D341Med (cell line): ENCODE results near the gene PTPRJ.

Source experiments
- DNase-seq: peaks from one replicate; pipeline ENCODE4 v3.0.0; 2012; ENCODE audit warnings: low spot score

The PTPRJ gene

GRCh38 chr11:47969401-47969800 is 11.0 kb upstream of the PTPRJ start:
- DNase-seq, result no peak

DNA sequence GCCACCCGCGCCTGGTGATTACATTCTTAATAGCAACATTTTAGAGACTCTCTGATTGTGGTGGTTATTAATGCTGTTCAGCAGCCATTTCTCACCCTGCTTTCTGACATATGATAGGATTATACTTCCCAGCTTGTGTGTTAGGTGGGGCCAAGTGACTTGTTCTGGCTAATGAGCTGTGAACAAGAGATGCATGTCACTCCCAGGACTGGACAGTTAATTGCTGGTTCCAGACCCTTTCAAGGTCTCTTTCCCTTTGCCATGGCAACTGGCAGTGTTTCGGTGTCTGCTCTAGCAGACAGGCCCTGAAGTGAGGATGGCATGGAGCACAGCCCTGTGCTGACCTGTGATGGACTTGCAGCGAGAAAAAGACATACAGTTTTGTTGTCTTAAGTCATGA is 8.9 kb upstream of the PTPRJ start:
- DNase-seq, result no peak

- no peak for DNase-seq
Measured at GRCh38 chr11:47973173-47973572, 7.2 kb upstream of the PTPRJ start.

DNA sequence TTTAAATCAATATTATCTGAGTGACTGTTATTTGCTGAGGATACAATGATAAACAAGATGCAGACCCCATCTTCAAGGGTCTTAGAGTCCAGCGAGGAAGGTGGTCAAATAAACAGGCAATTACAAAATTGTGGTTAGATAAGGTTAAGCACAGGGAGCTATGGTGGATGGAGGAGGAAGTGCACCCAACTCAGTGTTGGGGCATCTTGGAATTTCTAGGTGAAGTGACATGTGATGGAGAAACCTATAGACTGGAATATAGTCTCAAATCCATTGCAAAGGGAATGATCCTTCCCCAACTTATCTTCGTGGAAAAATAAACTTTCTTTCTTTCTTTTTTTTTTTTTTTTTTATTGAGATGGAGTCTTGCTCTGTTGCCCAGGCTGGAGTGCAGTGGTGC is 3.4 kb upstream of the PTPRJ start:
- no peak for DNase-seq

GRCh38 chr11:47977623-47978022 is 2.7 kb upstream of the PTPRJ start:
- DNase-seq, result no peak

GRCh38 chr11:47979378-47980087 is 826 bp upstream of the PTPRJ start:
- peak; percentile 40 for DNase-seq

DNA sequence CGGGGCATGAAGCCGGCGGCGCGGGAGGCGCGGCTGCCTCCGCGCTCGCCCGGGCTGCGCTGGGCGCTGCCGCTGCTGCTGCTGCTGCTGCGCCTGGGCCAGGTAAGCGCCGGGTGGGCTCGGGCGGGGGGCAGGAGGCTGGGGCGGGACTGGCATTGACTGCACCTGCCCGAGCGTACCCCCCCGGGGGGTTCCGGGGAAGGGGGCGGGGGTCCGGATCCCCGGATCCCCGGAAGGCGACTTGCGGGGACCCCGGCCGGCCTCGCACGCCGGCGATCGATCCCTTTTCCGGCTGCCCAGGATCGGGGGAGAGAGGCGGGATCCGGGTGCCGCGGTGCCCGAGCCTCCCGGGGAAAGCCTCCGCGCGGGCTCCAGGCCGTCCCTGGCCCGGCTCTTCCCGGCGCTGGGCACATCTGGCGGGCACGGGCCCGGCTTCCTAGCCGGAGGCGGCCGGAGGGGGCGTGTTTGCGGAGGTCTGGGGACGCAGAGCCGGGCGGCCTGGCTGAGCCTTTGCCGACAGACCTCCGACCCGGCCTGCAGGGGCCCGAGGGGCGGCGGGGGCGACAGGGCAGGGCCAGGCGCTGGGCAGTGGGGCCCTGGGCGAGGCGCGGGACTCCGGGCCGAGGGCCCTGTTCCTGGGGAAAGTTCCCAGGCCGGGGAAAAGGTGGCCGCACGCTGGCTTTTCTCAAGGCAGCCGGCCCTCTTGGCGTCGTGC is 705 bp downstream of the PTPRJ start:
- DNase-seq, result peak; percentile 76

DNA sequence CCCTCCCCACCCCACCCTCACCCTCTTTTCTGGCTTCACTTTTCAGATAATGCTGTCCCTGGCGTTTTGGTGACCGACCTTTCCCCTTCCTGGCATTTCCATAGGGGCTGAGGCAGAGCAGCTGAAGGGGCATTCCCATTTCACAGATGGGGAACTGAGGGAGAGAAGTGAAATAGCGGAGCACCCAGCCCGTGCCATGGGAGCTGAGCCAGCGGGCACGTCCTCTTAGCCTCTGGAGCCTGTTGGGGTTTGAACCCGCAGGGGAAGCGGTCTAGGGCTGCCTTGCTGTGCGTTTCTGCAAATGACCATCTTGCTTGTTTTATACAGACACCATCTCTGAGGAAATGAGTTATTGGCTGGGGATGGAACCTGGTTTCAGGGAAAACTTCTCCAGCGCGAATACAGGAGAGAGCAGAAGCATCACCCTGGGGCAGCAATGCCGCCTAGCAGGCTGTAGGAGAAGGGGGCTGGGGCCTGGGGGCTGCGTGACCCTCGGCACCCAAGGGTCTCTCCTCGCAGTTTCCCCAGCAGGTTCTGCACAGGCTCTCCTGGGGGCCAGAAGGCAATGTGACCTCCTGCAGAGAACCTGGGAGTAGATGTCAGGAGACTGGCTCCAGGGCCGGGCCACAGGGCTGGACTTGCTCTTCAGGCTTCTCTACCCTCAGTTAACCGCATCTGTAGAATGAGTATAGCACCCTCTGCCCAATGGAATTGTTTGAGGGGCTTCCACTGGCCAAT is 1.5 kb downstream of the PTPRJ start:
- DNase-seq, result no peak

- no peak for DNase-seq
Measured at GRCh38 chr11:47982616-47983015, 2.3 kb downstream of the PTPRJ start.

DNA sequence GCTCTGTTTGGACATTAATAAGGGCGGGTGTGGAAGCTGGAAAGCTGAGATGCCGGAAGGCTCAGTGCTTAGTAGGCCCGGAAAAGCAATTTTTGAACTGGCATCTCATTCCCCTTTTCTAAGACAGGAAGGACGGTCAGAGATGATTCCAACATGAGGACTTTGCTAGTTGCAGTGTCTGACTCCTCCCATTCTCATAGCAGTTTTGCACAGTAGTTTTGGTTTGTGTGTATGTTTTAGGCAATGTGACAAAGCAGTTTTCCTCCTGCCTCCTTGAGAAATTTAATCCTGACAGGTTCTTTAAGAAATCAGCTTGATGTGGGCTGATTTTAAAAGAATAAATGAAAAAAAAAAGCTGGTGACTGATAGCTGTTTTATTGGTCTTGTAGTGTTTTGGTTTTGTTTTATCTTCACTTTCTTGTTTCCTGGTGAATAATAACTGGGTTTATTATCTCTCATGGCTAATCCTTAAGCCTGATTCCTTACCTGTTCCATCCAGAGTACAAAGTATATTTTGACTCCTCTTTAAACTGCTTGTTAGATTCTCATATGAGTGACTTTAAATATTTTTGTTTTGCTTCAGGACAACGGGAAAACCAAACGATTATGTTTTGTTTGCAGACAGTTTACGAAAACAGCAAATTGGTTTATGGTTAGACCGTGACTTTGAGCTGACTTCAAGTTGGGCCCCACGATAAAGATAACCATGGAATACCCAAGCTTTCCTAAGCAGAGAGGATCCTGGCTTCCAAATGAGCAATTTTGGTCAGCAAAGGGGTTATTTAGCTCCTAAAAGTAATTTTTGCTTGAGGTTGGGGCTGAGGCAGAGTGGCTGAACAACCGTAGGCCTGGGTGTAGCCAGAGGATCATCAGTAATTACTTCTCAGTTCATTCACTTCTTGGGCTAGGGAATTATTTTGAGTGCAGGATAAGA is 3.4 kb downstream of the PTPRJ start:
- DNase-seq, result no peak

DNA sequence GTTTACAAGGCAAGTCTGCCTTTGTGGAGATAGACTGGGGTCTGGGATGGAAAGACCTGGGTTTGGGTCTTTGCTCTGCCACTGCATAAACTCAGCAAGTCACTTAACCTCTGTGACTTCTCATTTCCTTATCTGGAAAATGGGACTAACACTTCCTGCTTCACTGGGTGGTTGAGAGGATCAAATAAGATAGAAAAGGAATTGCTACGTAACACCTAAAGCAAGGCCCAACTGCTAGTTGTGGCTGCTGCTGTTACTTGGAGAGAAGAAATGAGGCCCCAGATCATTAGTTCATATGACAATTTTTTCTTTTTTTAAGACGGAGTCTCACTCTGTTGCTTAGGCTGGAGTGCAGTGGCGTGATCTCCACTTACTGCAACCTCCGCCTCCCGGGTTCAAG is 5.9 kb downstream of the PTPRJ start:
- DNase-seq, result no peak

GRCh38 chr11:47986742-47987141 is 6.4 kb downstream of the PTPRJ start:
- DNase-seq, result no peak

- no peak for DNase-seq
Measured at GRCh38 chr11:47987310-47987709, 7.0 kb downstream of the PTPRJ start.

DNA sequence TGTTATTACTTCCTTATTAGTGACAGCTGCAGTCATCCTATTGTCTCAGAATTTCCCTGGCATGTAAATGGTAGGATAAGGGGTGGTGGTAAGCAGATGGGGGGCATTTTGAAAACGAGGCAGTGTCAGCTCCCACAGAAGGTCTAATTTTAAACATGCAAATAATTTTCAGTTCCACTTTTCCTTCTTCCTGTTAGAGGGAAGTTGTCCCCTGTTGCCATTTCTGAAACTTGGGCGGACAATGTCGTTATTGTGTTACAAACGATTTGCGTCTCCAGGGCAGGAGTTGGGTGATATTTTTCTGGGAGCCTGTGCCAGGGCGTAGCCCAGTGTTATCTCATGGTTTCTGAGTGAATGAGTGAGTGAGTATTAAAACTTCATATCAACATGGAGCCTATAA is 7.4 kb downstream of the PTPRJ start:
- no peak for DNase-seq

- DNase-seq, result no peak
Measured at GRCh38 chr11:47989779-47990178, 9.4 kb downstream of the PTPRJ start.

DNA sequence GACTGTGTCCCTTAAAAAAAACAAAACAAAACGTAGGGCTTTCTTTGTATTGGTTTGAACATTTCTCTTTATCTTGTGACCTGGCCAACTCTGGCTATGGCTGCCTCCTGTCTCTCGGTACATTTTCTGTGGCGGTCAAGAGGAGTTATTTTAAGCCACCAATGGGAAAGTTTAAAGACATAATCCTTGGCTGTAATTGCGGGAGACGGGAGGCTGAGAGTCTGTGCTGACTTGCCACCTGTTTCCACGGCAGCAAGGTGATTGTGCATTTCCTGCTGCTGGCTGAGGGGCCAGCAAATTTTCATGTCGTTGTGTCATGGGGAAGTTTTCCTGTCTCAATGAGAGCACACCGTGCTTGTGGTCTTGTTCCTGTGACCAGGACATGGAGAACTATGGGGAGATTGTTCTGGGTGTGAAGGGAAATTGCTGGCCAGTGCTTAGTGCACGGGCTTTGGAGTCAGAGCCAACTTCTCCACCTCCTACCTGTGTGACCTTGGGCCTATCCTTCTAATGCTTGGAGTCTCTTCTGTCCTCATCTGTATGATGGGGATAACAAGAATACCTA is 11.0 kb downstream of the PTPRJ start:
- DNase-seq, result no peak

DNA sequence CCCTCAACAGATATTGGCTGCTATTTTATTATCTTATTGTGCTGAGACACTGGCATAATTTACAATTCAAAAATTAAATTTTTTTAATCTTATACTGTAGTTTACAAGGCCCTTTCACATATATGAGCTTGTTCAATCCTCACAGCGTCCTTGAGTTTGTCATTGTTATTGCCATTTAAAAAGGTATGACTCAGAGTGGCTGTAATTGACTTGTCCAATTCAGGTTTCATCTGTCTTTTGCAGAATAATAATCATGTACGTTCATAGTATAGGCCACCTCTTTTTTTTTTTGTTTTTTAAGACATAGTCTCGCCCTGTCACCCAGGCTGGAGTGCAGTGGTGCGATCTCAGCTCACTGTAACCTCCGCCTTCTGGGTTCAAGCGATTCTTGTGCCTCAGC is 11.5 kb downstream of the PTPRJ start:
- DNase-seq, result no peak

- DNase-seq, result no peak
Measured at GRCh38 chr11:47992959-47993820, 12.8 kb downstream of the PTPRJ start.

- DNase-seq, result no peak
Measured at GRCh38 chr11:47994417-47994816, 14.1 kb downstream of the PTPRJ start.

DNA sequence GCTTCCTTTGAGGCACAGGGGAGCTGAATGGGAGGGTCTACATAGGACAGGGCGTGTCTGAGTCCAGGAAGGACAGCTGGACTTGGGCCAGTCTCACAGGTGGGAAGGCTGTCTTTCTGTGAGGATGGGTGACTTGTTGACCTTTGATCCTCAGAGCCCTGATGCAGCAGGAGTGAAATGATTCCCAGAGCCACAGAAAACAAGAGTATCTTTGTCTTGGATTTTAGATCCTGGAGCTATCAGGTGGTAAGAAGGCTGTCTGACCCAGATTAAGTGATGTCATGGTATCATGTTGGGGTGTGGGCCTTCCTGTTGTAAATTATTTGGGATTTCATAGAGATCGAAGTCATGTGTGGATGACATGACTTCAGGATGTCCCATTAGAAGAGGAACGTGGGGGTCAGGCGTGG is 15.0 kb downstream of the PTPRJ start:
- DNase-seq, result no peak
